HEK293 (cell line): ENCODE data around the gene PTGFRN.

Source experiments
- CTCF ChIP-seq: fragments of 450-650 bp; formaldehyde crosslinking; IDR thresholded peaks from 2 replicates; pipeline ENCODE4 v1.5.1; 2016; ENCODE audit warnings: missing biosample characterization, missing genetic modification characterization
- ZNF221 ChIP-seq: fragments of 450-650 bp; formaldehyde crosslinking; IDR thresholded peaks from 2 replicates; pipeline ENCODE4 v1.5.1; 2017; ENCODE audit warnings: missing biosample characterization, missing genetic modification characterization, borderline replicate concordance
- ZNF24 ChIP-seq: fragments of 450-650 bp; formaldehyde crosslinking; IDR thresholded peaks from 2 replicates; pipeline ENCODE4 v1.5.1; 2016; ENCODE audit warnings: missing biosample characterization, missing genetic modification characterization
- ZNF76 ChIP-seq: fragments of 450-650 bp; formaldehyde crosslinking; IDR thresholded peaks from 2 replicates; pipeline ENCODE4; 2016; ENCODE audit warnings: low read depth, missing biosample characterization, missing genetic modification characterization, borderline replicate concordance

- TF ChIP-seq ZNF76 (tag by site-specific recombination) (no peak), CTCF (no peak), ZNF221 (tag by site-specific recombination) (no peak), ZNF24 (tag by site-specific recombination) (no peak)
Observed at GRCh38 chr1:116952738-116953275, 43.1 kb downstream of the PTGFRN start.
